ENCODE results near the gene MMP15.

- TF ChIP-seq CTCF (optimal IDR thresholded peaks at IDR 0.05 in 1 of 3, IDR thresholded peaks at IDR 0.05 in 1 of 3, conservative IDR thresholded peaks at IDR 0.05 in 1 of 3; ENCODE audit: extremely low read depth in 1 of 3, insufficient read depth in 2 of 3, low read length in 3 of 3) (no peak), EZH2 (IDR thresholded peaks at IDR 0.05; ENCODE audit: low read length) (no peak)
These were observed 3.9 kb downstream of the MMP15 start for GRCh38 chr16:58029410-58029809.

Data from keratinocyte (primary cell).